Suprapubic skin (tissue), 4 donors: ENCODE measurements around the gene CELF4.

Source experiments
- CTCF ChIP-seq, 2 donors: fragments of 200-600 bp in 1 of 2; fragments of 450-650 bp in 1 of 2; sonication (generic) in 1 of 2; IDR thresholded peaks; one replicate each; pipeline ENCODE4 v1.5.1; 2016 to 2019; ENCODE audit warnings: antibody characterized with exemption in 2 of 2, mild to moderate bottlenecking in 1 of 2, moderate library complexity in 1 of 2
- EP300 ChIP-seq: sonication (generic); formaldehyde crosslinking; IDR thresholded peaks from one replicate; pipeline ENCODE4 v1.6.1; 2017; ENCODE audit warnings: antibody characterized with exemption
- POLR2A ChIP-seq, 2 donors: fragments of 450-650 bp; IDR thresholded peaks; one replicate each; pipeline ENCODE4 v1.6.1; 2017; ENCODE audit warnings: antibody characterized with exemption in 2 of 2, mild to moderate bottlenecking in 2 of 2, moderate library complexity in 2 of 2
- POLR2AphosphoS5 ChIP-seq, 3 donors: sonication (generic); formaldehyde crosslinking; IDR thresholded peaks; one replicate each; pipeline ENCODE4 v1.6.1; 2017; ENCODE audit warnings: antibody characterized with exemption in 3 of 3

- no peak for TF ChIP-seq CTCF (IDR thresholded peaks at IDR 0.05)
- no peak for TF ChIP-seq POLR2A (IDR thresholded peaks at IDR 0.05)
- no peak for TF ChIP-seq EP300
- no peak for TF ChIP-seq POLR2AphosphoS5 (IDR thresholded peaks at IDR 0.05)
These were observed 272.2 kb downstream of the CELF4 start for GRCh38 chr18:37293359-37293758.
